A549 (cell line): ENCODE measurements around the gene PSMC4. TPM values are rescaled to one million over a fixed set of nuclear protein-coding genes. Genes with fewer than 3 reads are reported as not detected.

Experiments
- ATAC-seq, 2 experiments: fragments of 200-7000 bp in 1 of 2; fragments of >200 bp in 1 of 2; cut with Nextera tagmentation in 1 of 2; cut with Tn5 transposase in 1 of 2; 3 replicates each; pipeline versions ENCODE4 v1.8.0 to v1.9.1; 2018 to 2020; ENCODE audit warnings: mild to moderate bottlenecking in 1 of 2, moderate library complexity in 1 of 2
- CTCF ChIA-PET: fragments of 300-600 bp; sonication (Branson Sonifier 250); formaldehyde crosslinking; extraction: SDS; loops from one replicate; lab custom pipeline; 2021; ENCODE audit warnings: antibody characterized with exemption, inconsistent platforms; lab: Yijun Ruan, JAX
- POLR2A ChIA-PET: fragments of 350-600 bp; formaldehyde crosslinking; extraction: SDS; loops from one replicate; lab custom pipeline; 2021; ENCODE audit warnings: antibody characterized with exemption, inconsistent platforms; lab: Yijun Ruan, JAX
- DNase-seq, 2 experiments: peaks; one replicate each; pipeline versions ENCODE4 v3.0.0 to v3.0.0-alpha.2; 2011 to 2016; ENCODE audit warnings: low read depth in 1 of 2, low spot score in 1 of 2
- FAIRE-seq: peaks from 2 replicates; lab custom pipeline; 2011; peaks lifted over from hg19 to GRCh38; lab: Jason Lieb, UNC
- H3K27ac ChIP-seq, 2 experiments: fragments of >200 bp; sonication (Bioruptor Twin); formaldehyde crosslinking; 3 replicates each; pipeline ENCODE4 v1.5.1; 2016 to 2017
- H3K4me1 ChIP-seq: fragments of >200 bp; sonication (Bioruptor Twin); formaldehyde crosslinking; 3 replicates; pipeline ENCODE4 v1.6.1; 2016
- H3K4me2 ChIP-seq: fragments of >200 bp; sonication (Bioruptor Twin); formaldehyde crosslinking; 3 replicates; pipeline ENCODE4 v1.6.1; 2016
- H3K4me3 ChIP-seq: fragments of >200 bp; sonication (Bioruptor Twin); formaldehyde crosslinking; 3 replicates; pipeline ENCODE4 v1.5.1; 2016
- H3K9me3 ChIP-seq: fragments of >200 bp; sonication (Bioruptor Twin); formaldehyde crosslinking; 3 replicates; pipeline ENCODE4 v1.6.1; 2016
- ATOH8 ChIP-seq: fragments of 250-450 bp; sonication (Bioruptor Pico); IDR thresholded peaks from 2 replicates; pipeline ENCODE4 v1.5.0; 2020; ENCODE audit warnings: low read depth, mild to moderate bottlenecking, moderate library complexity
- BHLHE40 ChIP-seq: IDR thresholded peaks from 2 replicates; pipeline ENCODE4 v1.6.1; 2012; ENCODE audit warnings: low read depth, low read length, inconsistent platforms
- CEBPB ChIP-seq, 2 experiments: fragments of >200 bp in 1 of 2; sonication (Bioruptor Twin) in 1 of 2; formaldehyde crosslinking in 1 of 2; IDR thresholded peaks; 2 replicates each; pipeline ENCODE4 v1.6.1; 2012 to 2016
- CHD2 ChIP-seq: fragments of 150-350 bp; IDR thresholded peaks from 2 replicates; pipeline ENCODE4 v1.6.1; 2014; ENCODE audit warnings: low read length; ENCODE audit not compliant: partially characterized antibody
- CHD4 ChIP-seq: fragments of 200-600 bp; sonication (generic); IDR thresholded peaks from 2 replicates; pipeline ENCODE4 v1.6.1; 2016; ENCODE audit warnings: antibody characterized with exemption, mild to moderate bottlenecking, borderline replicate concordance
- EHMT2 ChIP-seq: fragments of 200-600 bp; sonication (generic); IDR thresholded peaks from 2 replicates; pipeline ENCODE4 v1.6.1; 2016; ENCODE audit warnings: antibody characterized with exemption, low read depth, mild to moderate bottlenecking, moderate library complexity
- ELK1 ChIP-seq: fragments of 150-350 bp; IDR thresholded peaks from 2 replicates; pipeline ENCODE4 v1.6.1; 2014; ENCODE audit warnings: low read depth, mild to moderate bottlenecking, low read length
- EP300 ChIP-seq, 2 experiments: fragments of >200 bp; sonication (Bioruptor Twin); formaldehyde crosslinking; IDR thresholded peaks; 2 replicates in 1 of 2; 3 replicates in 1 of 2; pipeline ENCODE4 v1.6.1; 2016 to 2017
- ESRRA ChIP-seq: fragments of 150-350 bp; IDR thresholded peaks from 2 replicates; pipeline ENCODE4 v1.6.1; 2014; ENCODE audit warnings: mild to moderate bottlenecking, low read length, borderline replicate concordance
- FOSB ChIP-seq: fragments of 250-450 bp; sonication (Bioruptor Pico); IDR thresholded peaks from 2 replicates; pipeline ENCODE4 v1.5.0; 2020; ENCODE audit warnings: mild to moderate bottlenecking, moderate library complexity
- GATA3 ChIP-seq: IDR thresholded peaks from 2 replicates; pipeline ENCODE4 v1.6.1; 2012; ENCODE audit warnings: borderline replicate concordance
- HES2 ChIP-seq: fragments of >200 bp; sonication (Bioruptor Twin); formaldehyde crosslinking; IDR thresholded peaks from 2 replicates; pipeline ENCODE4 v1.6.1; 2016
- HOXB5 ChIP-seq: fragments of 250-450 bp; sonication (Bioruptor Pico); IDR thresholded peaks from 2 replicates; pipeline ENCODE4 v1.5.0; 2020; ENCODE audit warnings: mild to moderate bottlenecking, moderate library complexity
- JUN ChIP-seq, 2 experiments: fragments of >200 bp; sonication (Bioruptor Twin); formaldehyde crosslinking; IDR thresholded peaks; 2 replicates in 1 of 2; 3 replicates in 1 of 2; pipeline ENCODE4 v1.6.1; 2016 to 2017
- KDM5A ChIP-seq: fragments of 200-600 bp; sonication (generic); IDR thresholded peaks from 2 replicates; pipeline ENCODE4 v1.6.1; 2016; ENCODE audit warnings: antibody characterized with exemption, mild to moderate bottlenecking
- MAFK ChIP-seq: fragments of 450-650 bp; IDR thresholded peaks from 2 replicates; pipeline ENCODE4 v1.6.1; 2014; ENCODE audit not compliant: partially characterized antibody
- MAX ChIP-seq: IDR thresholded peaks from 2 replicates; pipeline ENCODE4 v1.6.1; 2012
- NFE2L2 ChIP-seq: fragments of 150-350 bp; conservative IDR thresholded peaks from 2 replicates; pipeline ENCODE4 v1.6.1; 2014; ENCODE audit warnings: low read length
- NR3C1 ChIP-seq: fragments of >200 bp; sonication (Bioruptor Twin); formaldehyde crosslinking; IDR thresholded peaks from 3 replicates; pipeline ENCODE4 v1.6.1; 2017
- PHF8 ChIP-seq: fragments of 200-600 bp; sonication (generic); IDR thresholded peaks from 2 replicates; pipeline ENCODE4 v1.6.1; 2016; ENCODE audit warnings: low read depth, mild to moderate bottlenecking, antibody characterized with exemption, moderate library complexity, borderline replicate concordance
- POLR2A ChIP-seq: IDR thresholded peaks from 2 replicates; pipeline ENCODE4 v1.6.1; 2012; ENCODE audit warnings: mild to moderate bottlenecking, low read length
- RFX5 ChIP-seq: fragments of 450-650 bp; IDR thresholded peaks from 2 replicates; pipeline ENCODE4 v1.7.1; 2014; ENCODE audit warnings: antibody characterized with exemption, mild to moderate bottlenecking, moderate library complexity
- RNF2 ChIP-seq: fragments of 200-600 bp; sonication (generic); IDR thresholded peaks from 2 replicates; pipeline ENCODE4 v1.6.1; 2016; ENCODE audit warnings: low read depth, mild to moderate bottlenecking, antibody characterized with exemption, moderate library complexity, borderline replicate concordance
- SMC3 ChIP-seq: fragments of >200 bp; sonication (Bioruptor Twin); formaldehyde crosslinking; IDR thresholded peaks from 3 replicates; pipeline ENCODE4 v1.6.1; 2018; ENCODE audit warnings: inconsistent platforms
- ZC3H11A ChIP-seq: fragments of 450-650 bp; IDR thresholded peaks from 2 replicates; pipeline ENCODE4 v1.6.1; 2014; ENCODE audit warnings: antibody characterized with exemption, mild to moderate bottlenecking
- ZNF302 ChIP-seq: fragments of 250-450 bp; sonication (Bioruptor Pico); IDR thresholded peaks from 2 replicates; pipeline ENCODE4 v1.9.0; 2021; ENCODE audit warnings: inconsistent platforms, mild to moderate bottlenecking, moderate library complexity
- WGBS: methylation state at CpG from one replicate; pipeline ENCODE4 v1.1.6; 2017; ENCODE audit errors: missing lambda C conversion rate; 5-methylcytosine and 5-hydroxymethylcytosine counted together
- polyA plus RNA-seq, 4 experiments: library from polyadenylated mRNA; depleted of rRNA in 3 of 4; stranded (reverse); fragments of >200 nt; fragmentation: RNase III in 1 of 4; extraction: RNeasy Plus Mini Kit Qiagen cat#74134 plus additional on column Dnase treatment in 1 of 4; gene quantifications; 2 replicates in 3 of 4; 3 replicates in 1 of 4; pipeline ENCODE4 v1.2.3, GENCODE V29; 2011 to 2017

Gene PSMC4
- polyA plus RNA-seq, 2 of the 4 experiments (the other 2 are of a cell fraction) = 192 to 284 TPM

- Histone ChIP-seq H3K4me3 (no peak overlapping the region), H3K9me3 (peaks cover 22% of the 10 kb centered on the region), H3K4me2 (no peak overlapping the region), H3K4me1 (peaks cover 51% of the 10 kb centered on the region), H3K27ac (peak overlapping the region; percentile 31 to 87; a peak in 5 of 6 replicates)
- peak; percentile 46 for FAIRE-seq
- no peak for DNase-seq
- CTCF ChIA-PET = interaction anchor here (0.6 to 4.2 kb wide), 8 partner anchors 15 to 154 kb away, joined by 3 to 31 read pairs (median 4); partner anchors contain the start of gene PSMC4
- no peak for ATAC-seq
- WGBS = 76% methylated on average over 4 of the region's 4 CpGs
- POLR2A ChIA-PET = no interaction called here
- TF ChIP-seq MAX (no peak), CEBPB (IDR thresholded peaks at IDR 0.05) (peak; percentile 61 to 73; a peak in 3 of 4 replicates), FOSB (CRISPR knock-in tag) (no peak)
These were observed 24.4 kb upstream of the PSMC4 start for GRCh38 chr19:39946532-39946931.

- H3K4me1 ChIP-seq = peaks cover 37% of the 10 kb centered on the region
- H3K9me3 ChIP-seq = peaks cover 20% of the 10 kb centered on the region
- peak overlapping the region in 1 of 2 experiments; percentile 1; a peak in 1 of 6 replicates for H3K27ac ChIP-seq
- TF ChIP-seq MAFK (no peak), KDM5A (no peak), CHD2 (no peak), RFX5 (no peak), NR3C1 (no peak), RNF2 (no peak), PHF8 (no peak), CHD4 (no peak)
- POLR2A ChIA-PET = interaction anchor here (1.4 kb wide), 1 partner anchor 22 kb away, joined by 4 read pairs; the partner anchor contains the start of gene PSMC4
- H3K4me3 ChIP-seq = no peak overlapping the region
- ATAC-seq (no peak), DNase-seq (no peak), FAIRE-seq (peak; percentile 68)
- no peak overlapping the region for H3K4me2 ChIP-seq
- 92% methylated on average over 2 of the region's 2 CpGs for WGBS
- CTCF ChIA-PET = interaction anchor here (1.4 to 2.4 kb wide), 3 partner anchors 12 to 216 kb away, joined by 4 to 8 read pairs (median 7); partner anchors contain the start of gene PSMC4
These were observed 21.8 kb upstream of the PSMC4 start for GRCh38 chr19:39949026-39949747.

GRCh38 chr19:39951065-39951650, 19.8 kb upstream of the PSMC4 start:
- Histone ChIP-seq H3K9me3 (peaks cover 20% of the 10 kb centered on the region), H3K27ac (peak overlapping the region; percentile 26 to 60), H3K4me3 (no peak overlapping the region), H3K4me1 (peaks cover 21% of the 10 kb centered on the region), H3K4me2 (peak overlapping the region; percentile 36)
- CTCF ChIA-PET = interaction anchor here (1.1 to 1.4 kb wide), 2 partner anchors 19 to 107 kb away, joined by 4 to 16 read pairs; partner anchors contain the start of gene PSMC4
- POLR2A ChIA-PET = interaction anchor here (1.2 kb wide), 2 partner anchors 19 to 41 kb away, joined by 3 to 6 read pairs; partner anchors contain the start of gene PSMC4
- peak in 1 of 2 experiments; percentile 30; a peak in 2 of 6 replicates for ATAC-seq
- WGBS = 87% methylated on average over 2 of the region's 2 CpGs
- TF ChIP-seq EP300 (IDR thresholded peaks at IDR 0.05) = no peak
- TF ChIP-seq HES2 = no peak
- no peak for TF ChIP-seq EHMT2
- no peak for TF ChIP-seq JUN (IDR thresholded peaks at IDR 0.05)
- no peak for TF ChIP-seq ZC3H11A
- FAIRE-seq = no peak
- no peak for DNase-seq

- 11% methylated on average over 3 of the region's 3 CpGs for WGBS
- ChIA-PET CTCF (interaction anchor here (1.1 to 1.4 kb wide), 2 partner anchors 19 to 108 kb away, joined by 4 to 16 read pairs; partner anchors contain the start of gene PSMC4), POLR2A (interaction anchor here (1.2 kb wide), 2 partner anchors 19 to 42 kb away, joined by 3 to 6 read pairs; partner anchors contain the start of gene PSMC4)
- peak overlapping the region; percentile 26 to 60; a peak in 5 of 6 replicates for H3K27ac ChIP-seq
- peak; percentile 98 for FAIRE-seq
- peak; percentile 70 to 89 for DNase-seq
- peaks cover 16% of the 10 kb centered on the region for H3K4me1 ChIP-seq
- ATAC-seq = peak; percentile 90 to 95
- peak overlapping the region; percentile 36 for H3K4me2 ChIP-seq
- peaks cover 17% of the 10 kb centered on the region for H3K9me3 ChIP-seq
- H3K4me3 ChIP-seq = no peak overlapping the region
- TF ChIP-seq ATOH8 (CRISPR knock-in tag) = no peak
- no peak for TF ChIP-seq POLR2A
- TF ChIP-seq GATA3 = no peak
- TF ChIP-seq FOSB (CRISPR knock-in tag) = no peak
- TF ChIP-seq KDM5A = no peak
- TF ChIP-seq SMC3 = peak; percentile 6; the same call in 1 of the 3 replicates
- TF ChIP-seq BHLHE40 = no peak
- TF ChIP-seq ESRRA = no peak
- TF ChIP-seq RFX5 = no peak
- TF ChIP-seq NFE2L2 = no peak
- TF ChIP-seq CEBPB (IDR thresholded peaks at IDR 0.05) = peak; percentile 24 to 41; a peak in 2 of 4 replicates
- TF ChIP-seq MAX = 0 out of 2 replicates have a peak, but pooled peaks have one; percentile 18
- no peak for TF ChIP-seq ZNF302 (CRISPR knock-in tag)
- TF ChIP-seq ELK1 = no peak
- no peak for TF ChIP-seq HOXB5 (CRISPR knock-in tag)
These were observed 19.3 kb upstream of the PSMC4 start for GRCh38 chr19:39951686-39952085.
